Retinal pigment epithelial cell (primary cell): ENCODE measurements around the gene PTPRD.

Source experiments
- DNase-seq: peaks from one replicate; pipeline ENCODE4 v3.0.0-alpha.2; 2010; ENCODE audit warnings: low read depth
- H3K4me3 ChIP-seq: 2 replicates; pipeline ENCODE4 v1.5.1; 2011; ENCODE audit warnings: mild to moderate bottlenecking, low read length, control low read depth, moderate library complexity
- TF ChIP-seq, protein P1 (sequence below): conservative IDR thresholded peaks from 2 replicates; pipeline ENCODE4 v1.5.1; 2011; ENCODE audit warnings: low read depth, low read length, control low read depth, inconsistent platforms

Gene PTPRD

DNA sequence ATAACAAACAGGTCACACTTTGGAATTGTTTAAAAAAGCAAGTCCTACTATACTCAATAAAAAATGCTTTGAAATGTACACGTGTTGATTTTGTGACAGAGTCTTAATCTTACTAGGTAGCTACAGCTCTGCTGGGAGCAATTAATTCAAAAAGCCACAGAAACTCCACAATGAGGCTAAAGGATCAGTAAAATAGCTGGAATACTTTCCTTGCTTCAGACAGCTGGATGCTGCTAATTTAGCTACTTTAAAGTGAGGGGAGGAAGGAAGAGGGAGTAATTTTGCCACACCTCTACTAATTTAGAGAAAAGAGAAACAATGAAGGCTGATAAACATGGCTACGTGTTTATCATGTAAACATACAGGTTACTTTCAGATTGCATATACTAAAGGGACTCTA lies 1885.6 kb downstream of the PTPRD start:
- no peak for DNase-seq
- no peak overlapping the region for H3K4me3 ChIP-seq
- TF ChIP-seq, protein P1, sequence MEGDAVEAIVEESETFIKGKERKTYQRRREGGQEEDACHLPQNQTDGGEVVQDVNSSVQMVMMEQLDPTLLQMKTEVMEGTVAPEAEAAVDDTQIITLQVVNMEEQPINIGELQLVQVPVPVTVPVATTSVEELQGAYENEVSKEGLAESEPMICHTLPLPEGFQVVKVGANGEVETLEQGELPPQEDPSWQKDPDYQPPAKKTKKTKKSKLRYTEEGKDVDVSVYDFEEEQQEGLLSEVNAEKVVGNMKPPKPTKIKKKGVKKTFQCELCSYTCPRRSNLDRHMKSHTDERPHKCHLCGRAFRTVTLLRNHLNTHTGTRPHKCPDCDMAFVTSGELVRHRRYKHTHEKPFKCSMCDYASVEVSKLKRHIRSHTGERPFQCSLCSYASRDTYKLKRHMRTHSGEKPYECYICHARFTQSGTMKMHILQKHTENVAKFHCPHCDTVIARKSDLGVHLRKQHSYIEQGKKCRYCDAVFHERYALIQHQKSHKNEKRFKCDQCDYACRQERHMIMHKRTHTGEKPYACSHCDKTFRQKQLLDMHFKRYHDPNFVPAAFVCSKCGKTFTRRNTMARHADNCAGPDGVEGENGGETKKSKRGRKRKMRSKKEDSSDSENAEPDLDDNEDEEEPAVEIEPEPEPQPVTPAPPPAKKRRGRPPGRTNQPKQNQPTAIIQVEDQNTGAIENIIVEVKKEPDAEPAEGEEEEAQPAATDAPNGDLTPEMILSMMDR, result no peak

DNA sequence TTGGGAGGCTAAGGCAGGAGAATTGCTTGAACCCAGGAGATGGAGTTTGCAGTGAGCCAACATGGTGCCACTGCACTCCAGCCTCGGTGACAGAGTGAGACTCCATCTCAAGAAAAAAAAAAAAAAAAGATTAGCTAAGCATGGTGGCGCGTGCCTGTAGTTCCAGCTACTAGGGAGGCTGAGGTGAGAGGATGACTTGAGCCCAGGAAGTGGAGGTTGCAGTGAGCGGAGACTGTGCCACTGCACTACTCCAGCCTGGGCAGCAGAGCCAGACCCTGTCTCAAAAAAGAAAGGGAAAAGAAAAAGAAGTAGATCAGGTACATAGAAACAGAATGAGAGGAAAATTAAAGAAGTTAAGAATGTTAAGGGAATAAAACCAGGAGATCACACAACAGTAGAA lies 1886.1 kb downstream of the PTPRD start:
- no peak overlapping the region for H3K4me3 ChIP-seq
- no peak for DNase-seq
- TF ChIP-seq, protein P1, result no peak

DNA sequence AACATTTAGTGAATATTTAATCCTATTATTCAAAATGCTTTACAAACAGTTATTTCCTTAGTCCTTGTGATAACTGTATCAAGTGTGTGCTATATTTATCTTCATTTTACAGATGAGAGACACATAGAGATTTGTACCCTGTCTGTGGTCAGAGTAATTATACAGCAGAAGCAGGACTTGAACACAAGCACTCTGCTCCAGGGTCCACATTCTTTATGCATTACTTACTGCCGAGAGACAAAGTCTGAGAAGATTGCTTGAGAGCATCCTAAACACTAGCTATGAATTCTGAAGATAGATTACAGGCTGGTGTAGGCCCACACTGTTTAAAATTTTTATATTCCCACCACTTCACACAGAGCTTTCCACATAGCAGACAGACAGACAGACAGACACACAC lies 1887.2 kb downstream of the PTPRD start:
- TF ChIP-seq, protein P1, result no peak

DNA sequence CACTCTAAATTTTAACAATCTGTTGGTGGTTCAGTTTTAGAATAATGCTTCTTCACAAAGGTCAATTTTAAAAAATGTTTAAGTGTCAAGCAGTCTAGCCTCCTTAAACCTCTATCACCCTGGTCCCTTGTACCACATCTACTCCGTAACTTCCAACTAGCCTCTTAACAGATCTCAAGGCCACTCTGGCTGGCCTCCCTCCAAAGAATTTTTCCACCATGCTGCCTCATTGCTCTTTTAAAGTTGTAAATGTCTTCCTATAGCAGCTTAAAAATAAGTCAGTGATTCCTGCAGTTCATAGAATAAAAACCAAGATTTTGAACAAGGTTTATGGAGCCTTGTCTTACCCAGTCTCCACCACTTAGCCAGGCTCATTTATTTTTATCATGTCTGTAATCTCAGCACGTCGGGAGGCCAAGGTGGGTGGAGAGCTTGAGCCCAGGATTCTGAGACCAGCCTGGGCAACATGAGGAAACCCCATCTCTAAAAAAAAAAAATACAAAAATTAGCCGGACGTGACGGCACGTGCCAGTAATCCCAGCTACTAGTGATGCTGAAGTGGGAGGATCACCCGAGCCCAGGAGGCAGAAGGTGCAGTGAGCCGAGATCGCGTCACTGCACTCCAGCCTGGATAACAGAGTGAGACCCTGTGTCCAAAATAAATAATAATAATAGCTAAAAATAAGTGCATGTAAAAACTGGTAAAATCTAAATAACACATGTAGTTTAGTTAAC lies 1888.4 kb downstream of the PTPRD start:
- H3K4me3 ChIP-seq, result no peak overlapping the region
- no peak for DNase-seq
- TF ChIP-seq, protein P1, result no peak

More for the DNA sequence above, 1887.2 kb downstream of the PTPRD start:
- no peak for DNase-seq
- H3K4me3 ChIP-seq, result no peak overlapping the region

DNA sequence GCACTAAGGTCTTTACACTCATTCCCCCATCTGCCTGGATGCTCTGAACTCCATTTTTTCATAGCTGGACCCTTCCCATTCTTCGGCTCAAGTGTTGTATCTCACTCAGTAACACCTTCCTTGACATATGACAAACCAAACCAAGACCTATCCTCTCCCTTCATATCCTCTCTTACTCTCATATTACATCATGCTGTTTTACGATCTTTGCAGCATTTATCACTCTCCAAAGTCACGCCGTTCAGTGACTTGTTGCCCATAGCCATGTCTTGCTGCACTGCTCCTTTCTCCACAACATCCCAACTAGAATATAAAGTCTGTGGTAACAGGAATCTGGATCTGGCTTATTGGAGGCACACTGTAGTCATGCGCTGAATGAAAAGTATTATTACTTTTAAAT lies 1889.6 kb downstream of the PTPRD start:
- DNase-seq, result no peak
- TF ChIP-seq, protein P1, result no peak
- H3K4me3 ChIP-seq, result no peak overlapping the region

DNA sequence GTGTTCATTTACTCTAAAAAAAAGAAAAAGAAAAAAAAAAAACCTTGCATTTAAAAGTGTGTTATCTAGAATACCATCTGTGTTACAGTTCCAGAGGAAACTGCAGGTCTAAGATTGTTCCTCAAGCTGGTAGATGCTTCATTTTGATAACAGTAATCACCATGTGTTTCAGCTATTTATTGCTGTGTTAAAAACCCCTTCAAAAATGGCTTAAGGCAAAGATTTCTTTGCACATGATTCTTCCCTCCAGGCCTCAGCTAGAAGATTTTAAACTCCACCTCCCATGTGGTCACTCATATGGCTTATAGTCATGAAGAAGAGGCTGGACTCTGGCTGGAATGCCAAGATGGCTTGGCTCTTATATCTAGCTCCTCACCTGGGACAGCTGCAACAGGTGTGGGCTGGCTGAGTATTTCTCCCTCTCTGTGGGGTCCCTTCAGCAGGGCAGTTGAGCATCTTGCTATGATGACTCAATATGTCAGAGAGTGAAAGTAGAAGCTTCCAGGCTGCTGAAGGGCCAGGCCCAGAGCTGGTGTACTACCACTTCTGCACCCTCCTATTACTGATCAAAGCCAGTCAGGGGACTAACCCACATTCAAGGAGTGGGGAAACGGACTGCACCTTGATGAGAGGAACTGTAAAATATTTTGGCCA lies 1892.8 kb downstream of the PTPRD start:
- no peak overlapping the region for H3K4me3 ChIP-seq
- DNase-seq, result no peak
- TF ChIP-seq, protein P1, result no peak
